Measurements from ENCODE around the gene CCDC71L. TPM values are rescaled to one million over a fixed set of nuclear protein-coding genes. Genes with fewer than 3 reads are reported as not detected.

The CCDC71L gene
- polyA plus RNA-seq, 1 experiment, result 16.9 TPM

GRCh38 chr7:106643216-106644000, 17.6 kb downstream of the CCDC71L start:
- no peak for DNase-seq (ENCODE audit: low read depth, low spot score)
- Histone ChIP-seq H3K9me3 (ENCODE audit: control insufficient read depth, insufficient read depth, low read length) (no peaks in the 10 kb centered on the region), H3K27ac (ENCODE audit: low read depth, low read length) (no peak overlapping the region), H3K27me3 (ENCODE audit: control insufficient read depth, insufficient read depth, low read length) (no peaks in the 10 kb centered on the region), H3K4me3 (ENCODE audit: low read depth, low read length) (no peak overlapping the region)
- POLR2A ChIA-PET, result no interaction called here
- CTCF ChIA-PET, result interaction anchor here (1.4 to 2.1 kb wide), 2 partner anchors 101 to 467 kb away, joined by 5 read pairs; no protein-coding TSS in a partner anchor
- TF ChIP-seq, protein P1, sequence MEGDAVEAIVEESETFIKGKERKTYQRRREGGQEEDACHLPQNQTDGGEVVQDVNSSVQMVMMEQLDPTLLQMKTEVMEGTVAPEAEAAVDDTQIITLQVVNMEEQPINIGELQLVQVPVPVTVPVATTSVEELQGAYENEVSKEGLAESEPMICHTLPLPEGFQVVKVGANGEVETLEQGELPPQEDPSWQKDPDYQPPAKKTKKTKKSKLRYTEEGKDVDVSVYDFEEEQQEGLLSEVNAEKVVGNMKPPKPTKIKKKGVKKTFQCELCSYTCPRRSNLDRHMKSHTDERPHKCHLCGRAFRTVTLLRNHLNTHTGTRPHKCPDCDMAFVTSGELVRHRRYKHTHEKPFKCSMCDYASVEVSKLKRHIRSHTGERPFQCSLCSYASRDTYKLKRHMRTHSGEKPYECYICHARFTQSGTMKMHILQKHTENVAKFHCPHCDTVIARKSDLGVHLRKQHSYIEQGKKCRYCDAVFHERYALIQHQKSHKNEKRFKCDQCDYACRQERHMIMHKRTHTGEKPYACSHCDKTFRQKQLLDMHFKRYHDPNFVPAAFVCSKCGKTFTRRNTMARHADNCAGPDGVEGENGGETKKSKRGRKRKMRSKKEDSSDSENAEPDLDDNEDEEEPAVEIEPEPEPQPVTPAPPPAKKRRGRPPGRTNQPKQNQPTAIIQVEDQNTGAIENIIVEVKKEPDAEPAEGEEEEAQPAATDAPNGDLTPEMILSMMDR (IDR thresholded peaks at IDR 0.05; ENCODE audit: low read depth, low read length), result no peak

- TF ChIP-seq, protein P1 (IDR thresholded peaks at IDR 0.05; ENCODE audit: low read depth, low read length), result no peak
- ChIA-PET POLR2A (no interaction called here), CTCF (interaction anchor here (0.7 to 3.2 kb wide), 3 partner anchors 8 to 464 kb away, joined by 3 to 10 read pairs (median 3); no protein-coding TSS in a partner anchor)
- Histone ChIP-seq H3K4me3 (ENCODE audit: low read depth, low read length) (no peak overlapping the region), H3K27me3 (ENCODE audit: control insufficient read depth, insufficient read depth, low read length) (no peaks in the 10 kb centered on the region), H3K27ac (ENCODE audit: low read depth, low read length) (no peak overlapping the region), H3K9me3 (ENCODE audit: control insufficient read depth, insufficient read depth, low read length) (no peaks in the 10 kb centered on the region)
- DNase-seq (ENCODE audit: low read depth, low spot score), result no peak
These were observed 19.5 kb downstream of the CCDC71L start for GRCh38 chr7:106641416-106641815.

GRCh38 chr7:106640368-106641141, 20.4 kb downstream of the CCDC71L start:
- TF ChIP-seq, protein P1 (IDR thresholded peaks at IDR 0.05; ENCODE audit: low read depth, low read length), result no peak
- H3K9me3 ChIP-seq (ENCODE audit: control insufficient read depth, insufficient read depth, low read length), result no peaks in the 10 kb centered on the region
- no peak for DNase-seq (ENCODE audit: low read depth, low spot score)
- H3K27me3 ChIP-seq (ENCODE audit: control insufficient read depth, insufficient read depth, low read length), result no peaks in the 10 kb centered on the region
- H3K4me3 ChIP-seq (ENCODE audit: low read depth, low read length), result no peak overlapping the region
- ChIA-PET CTCF (interaction anchor here (0.8 to 3.2 kb wide), 4 partner anchors 8 to 506 kb away, joined by 3 to 10 read pairs (median 3); no protein-coding TSS in a partner anchor), POLR2A (interaction anchor here (0.7 kb wide), 1 partner anchor 17 kb away, joined by 3 read pairs; no protein-coding TSS in a partner anchor)
- H3K27ac ChIP-seq (ENCODE audit: low read depth, low read length), result no peak overlapping the region

DNA sequence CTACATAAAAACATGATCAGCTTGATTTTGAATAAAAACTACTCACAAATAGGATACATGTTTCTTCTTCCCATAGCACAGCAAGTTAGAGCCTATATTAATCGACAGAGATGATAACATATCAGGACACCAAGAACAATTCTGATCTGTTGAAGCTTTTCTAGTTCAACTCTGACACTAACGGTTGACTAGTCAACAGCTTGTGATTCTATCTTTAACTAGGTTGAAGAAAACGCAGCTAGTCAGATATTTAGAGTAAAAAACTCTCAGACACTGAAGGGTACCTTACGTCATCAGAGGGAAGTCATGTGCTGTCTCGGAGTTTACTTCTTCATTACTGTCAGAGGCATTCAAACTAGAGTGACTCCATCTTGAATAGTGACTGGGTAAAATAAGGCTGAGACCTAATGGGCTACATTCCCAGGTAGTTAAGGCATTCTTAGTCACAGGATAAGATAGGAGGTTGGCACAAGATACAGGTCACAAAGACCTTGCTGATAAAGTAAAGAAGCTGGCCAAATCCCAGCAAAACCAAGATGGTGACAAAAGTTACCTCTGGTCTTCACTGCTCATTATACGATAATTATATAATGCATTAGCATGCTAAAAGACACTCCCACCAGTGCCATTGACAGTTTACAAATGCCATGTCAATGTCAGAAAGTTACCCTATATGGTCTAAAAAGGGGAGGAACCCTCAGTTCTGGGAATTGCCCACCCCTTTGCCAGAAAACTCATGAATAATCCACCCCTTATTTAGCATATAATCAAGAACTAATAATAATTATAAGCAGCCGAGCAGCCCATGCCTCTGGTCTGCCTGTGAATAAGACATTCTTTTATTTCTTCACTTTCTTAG, 21.3 kb downstream of the CCDC71L start:
- Histone ChIP-seq H3K27me3 (ENCODE audit: control insufficient read depth, insufficient read depth, low read length) (no peaks in the 10 kb centered on the region), H3K4me3 (ENCODE audit: low read depth, low read length) (no peak overlapping the region), H3K9me3 (ENCODE audit: control insufficient read depth, insufficient read depth, low read length) (no peaks in the 10 kb centered on the region), H3K27ac (ENCODE audit: low read depth, low read length) (no peak overlapping the region)
- ChIA-PET CTCF (interaction anchor here (0.8 to 3.2 kb wide), 4 partner anchors 9 to 507 kb away, joined by 3 to 10 read pairs (median 3); no protein-coding TSS in a partner anchor), POLR2A (interaction anchor here (0.7 kb wide), 1 partner anchor 18 kb away, joined by 3 read pairs; no protein-coding TSS in a partner anchor)
- TF ChIP-seq, protein P1 (IDR thresholded peaks at IDR 0.05; ENCODE audit: low read depth, low read length), result no peak
- DNase-seq (ENCODE audit: low read depth, low spot score), result no peak

Measured in AG04450 (cell line).